Erythroblast (primary cell): ENCODE measurements around the gene TRIM33.

Source experiments
- GATA1 ChIP-seq: IDR thresholded peaks from 2 replicates; pipeline ENCODE4 v1.6.1; 2011; ENCODE audit warnings: low read depth, mild to moderate bottlenecking, control low read depth, low read length, moderate library complexity
- POLR2A ChIP-seq: IDR thresholded peaks from 2 replicates; pipeline ENCODE4 v1.6.1; 2011; ENCODE audit warnings: mild to moderate bottlenecking, low read length

DNA sequence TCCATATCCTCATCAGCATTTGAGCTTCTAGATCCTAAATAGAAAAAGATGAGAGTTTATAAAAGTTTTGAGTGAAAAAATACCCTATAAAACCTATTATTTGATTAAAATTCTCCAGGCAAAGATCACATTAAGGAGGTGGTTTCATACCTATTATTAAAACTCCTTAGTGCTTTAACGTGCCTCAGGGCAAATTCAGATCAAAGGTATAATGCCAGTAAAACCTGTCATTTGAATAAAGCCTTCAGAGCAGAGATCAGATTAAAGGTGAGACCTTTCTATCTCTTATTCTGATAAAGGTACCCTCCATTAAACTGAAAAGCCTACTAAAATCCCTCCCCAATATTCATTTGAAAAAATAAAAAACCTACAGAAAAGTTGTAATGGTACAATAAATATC, 34.3 kb upstream of the TRIM33 start:
- TF ChIP-seq POLR2A (no peak), GATA1 (no peak)
